HCT116 (cell line): ENCODE results near the gene CCL14.

Source experiments
- CBX3 ChIP-seq: IDR thresholded peaks from 2 replicates; pipeline ENCODE4 v1.6.1; 2012; ENCODE audit warnings: low read depth
- EZH2 ChIP-seq: fragments of 200-600 bp; sonication (generic); IDR thresholded peaks from 2 replicates; pipeline ENCODE4 v1.6.1; 2017; ENCODE audit warnings: antibody characterized with exemption, mixed run types
- EZH2phosphoT487 ChIP-seq: fragments of 200-600 bp; IDR thresholded peaks from 2 replicates; pipeline ENCODE4 v1.6.1; 2018; ENCODE audit warnings: antibody characterized with exemption, borderline replicate concordance
- JUND ChIP-seq: IDR thresholded peaks from 2 replicates; pipeline ENCODE4 v1.6.1; 2012
- POLR2A ChIP-seq: IDR thresholded peaks from 2 replicates; pipeline ENCODE4 v1.7.0; 2011; ENCODE audit warnings: borderline replicate concordance; ENCODE audit not compliant: insufficient read depth, insufficient read length; ENCODE audit errors: extremely low read depth
- POLR2AphosphoS5 ChIP-seq: IDR thresholded peaks from 2 replicates; pipeline ENCODE4 v1.6.1; 2011; ENCODE audit warnings: mild to moderate bottlenecking, low read depth, low read length, moderate library complexity
- RAD21 ChIP-seq: IDR thresholded peaks from 2 replicates; pipeline ENCODE4 v1.6.1; 2012; ENCODE audit warnings: low read depth, mild to moderate bottlenecking
- SIN3A ChIP-seq: IDR thresholded peaks from 2 replicates; pipeline ENCODE4 v1.6.1; 2012; ENCODE audit warnings: low read depth
- TCF7L2 ChIP-seq: IDR thresholded peaks from 2 replicates; pipeline ENCODE4 v1.7.0; 2011; ENCODE audit warnings: borderline replicate concordance, inconsistent platforms; ENCODE audit not compliant: insufficient read depth, insufficient read length; ENCODE audit errors: extremely low read depth
- YY1 ChIP-seq: IDR thresholded peaks from 2 replicates; pipeline ENCODE4 v1.6.1; 2011; ENCODE audit warnings: low read length, low read depth, moderate library complexity, mild to moderate bottlenecking; ENCODE audit not compliant: insufficient replicate concordance; ENCODE audit errors: extremely low read depth
- TF ChIP-seq, protein P1 (sequence below), 3 experiments: fragments of 200-600 bp in 1 of 3; sonication (generic) in 1 of 3; IDR thresholded peaks in 2 of 3; conservative IDR thresholded peaks in 1 of 3; 2 replicates each; pipeline ENCODE4 v1.5.1; 2012 to 2017; ENCODE audit warnings: low read depth in 2 of 3, low read length in 2 of 3, antibody characterized with exemption in 1 of 3, borderline replicate concordance in 1 of 3, control low read depth in 1 of 3, mild to moderate bottlenecking in 1 of 3, mixed read lengths in 1 of 3, mixed run types in 1 of 3, moderate library complexity in 1 of 3; ENCODE audit not compliant: insufficient read depth in 1 of 3
- TF ChIP-seq, protein P2 (sequence below): IDR thresholded peaks from 2 replicates; pipeline ENCODE4 v1.6.1; 2012
- TF ChIP-seq, protein P3 (sequence below): IDR thresholded peaks from 2 replicates; pipeline ENCODE4 v1.6.1; 2011; ENCODE audit warnings: mild to moderate bottlenecking, low read length, moderate library complexity; ENCODE audit not compliant: insufficient replicate concordance; ENCODE audit errors: extremely low read depth
- TF ChIP-seq, protein P4 (sequence below): IDR thresholded peaks from 2 replicates; pipeline ENCODE4 v1.6.1; 2012; ENCODE audit warnings: low read depth

DNA sequence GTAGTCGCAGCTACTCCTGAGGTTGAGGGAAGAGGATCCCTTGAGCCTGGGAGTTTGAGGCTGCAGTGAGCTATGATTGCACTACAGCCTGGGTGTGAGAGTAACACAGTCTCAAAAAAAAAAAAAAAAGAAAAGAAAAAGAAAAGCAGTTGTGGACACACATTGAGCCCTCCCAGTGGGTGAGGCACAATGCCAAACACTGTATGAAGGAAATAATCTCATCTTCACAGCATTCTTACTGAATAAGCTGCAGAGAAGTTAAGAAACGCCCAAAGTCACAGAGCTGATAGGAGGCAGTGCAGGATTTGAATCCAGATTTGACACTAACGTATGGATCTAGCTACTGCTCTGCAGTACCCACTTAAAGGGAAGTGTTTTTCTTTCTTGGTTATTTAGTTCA, 37.1 kb downstream of the CCL14 start:
- no peak for TF ChIP-seq EZH2
- TF ChIP-seq EZH2phosphoT487: no peak
- TF ChIP-seq POLR2A: no peak
- TF ChIP-seq, protein P1, sequence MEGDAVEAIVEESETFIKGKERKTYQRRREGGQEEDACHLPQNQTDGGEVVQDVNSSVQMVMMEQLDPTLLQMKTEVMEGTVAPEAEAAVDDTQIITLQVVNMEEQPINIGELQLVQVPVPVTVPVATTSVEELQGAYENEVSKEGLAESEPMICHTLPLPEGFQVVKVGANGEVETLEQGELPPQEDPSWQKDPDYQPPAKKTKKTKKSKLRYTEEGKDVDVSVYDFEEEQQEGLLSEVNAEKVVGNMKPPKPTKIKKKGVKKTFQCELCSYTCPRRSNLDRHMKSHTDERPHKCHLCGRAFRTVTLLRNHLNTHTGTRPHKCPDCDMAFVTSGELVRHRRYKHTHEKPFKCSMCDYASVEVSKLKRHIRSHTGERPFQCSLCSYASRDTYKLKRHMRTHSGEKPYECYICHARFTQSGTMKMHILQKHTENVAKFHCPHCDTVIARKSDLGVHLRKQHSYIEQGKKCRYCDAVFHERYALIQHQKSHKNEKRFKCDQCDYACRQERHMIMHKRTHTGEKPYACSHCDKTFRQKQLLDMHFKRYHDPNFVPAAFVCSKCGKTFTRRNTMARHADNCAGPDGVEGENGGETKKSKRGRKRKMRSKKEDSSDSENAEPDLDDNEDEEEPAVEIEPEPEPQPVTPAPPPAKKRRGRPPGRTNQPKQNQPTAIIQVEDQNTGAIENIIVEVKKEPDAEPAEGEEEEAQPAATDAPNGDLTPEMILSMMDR (IDR thresholded peaks at IDR 0.05 in 2 of 3, conservative IDR thresholded peaks at IDR 0.05 in 1 of 3; ENCODE audit: borderline replicate concordance in 1 of 3, insufficient read depth in 1 of 3, low read depth in 2 of 3, low read length in 2 of 3): no peak
- TF ChIP-seq SIN3A: no peak
- no peak for TF ChIP-seq RAD21
- TF ChIP-seq TCF7L2: no peak
- TF ChIP-seq JUND: no peak
- TF ChIP-seq CBX3: no peak
- TF ChIP-seq, protein P2, sequence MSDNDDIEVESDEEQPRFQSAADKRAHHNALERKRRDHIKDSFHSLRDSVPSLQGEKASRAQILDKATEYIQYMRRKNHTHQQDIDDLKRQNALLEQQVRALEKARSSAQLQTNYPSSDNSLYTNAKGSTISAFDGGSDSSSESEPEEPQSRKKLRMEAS: no peak
- TF ChIP-seq YY1: no peak
- TF ChIP-seq, protein P3, sequence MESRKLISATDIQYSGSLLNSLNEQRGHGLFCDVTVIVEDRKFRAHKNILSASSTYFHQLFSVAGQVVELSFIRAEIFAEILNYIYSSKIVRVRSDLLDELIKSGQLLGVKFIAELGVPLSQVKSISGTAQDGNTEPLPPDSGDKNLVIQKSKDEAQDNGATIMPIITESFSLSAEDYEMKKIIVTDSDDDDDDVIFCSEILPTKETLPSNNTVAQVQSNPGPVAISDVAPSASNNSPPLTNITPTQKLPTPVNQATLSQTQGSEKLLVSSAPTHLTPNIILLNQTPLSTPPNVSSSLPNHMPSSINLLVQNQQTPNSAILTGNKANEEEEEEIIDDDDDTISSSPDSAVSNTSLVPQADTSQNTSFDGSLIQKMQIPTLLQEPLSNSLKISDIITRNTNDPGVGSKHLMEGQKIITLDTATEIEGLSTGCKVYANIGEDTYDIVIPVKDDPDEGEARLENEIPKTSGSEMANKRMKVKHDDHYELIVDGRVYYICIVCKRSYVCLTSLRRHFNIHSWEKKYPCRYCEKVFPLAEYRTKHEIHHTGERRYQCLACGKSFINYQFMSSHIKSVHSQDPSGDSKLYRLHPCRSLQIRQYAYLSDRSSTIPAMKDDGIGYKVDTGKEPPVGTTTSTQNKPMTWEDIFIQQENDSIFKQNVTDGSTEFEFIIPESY: no peak
- TF ChIP-seq, protein P4, sequence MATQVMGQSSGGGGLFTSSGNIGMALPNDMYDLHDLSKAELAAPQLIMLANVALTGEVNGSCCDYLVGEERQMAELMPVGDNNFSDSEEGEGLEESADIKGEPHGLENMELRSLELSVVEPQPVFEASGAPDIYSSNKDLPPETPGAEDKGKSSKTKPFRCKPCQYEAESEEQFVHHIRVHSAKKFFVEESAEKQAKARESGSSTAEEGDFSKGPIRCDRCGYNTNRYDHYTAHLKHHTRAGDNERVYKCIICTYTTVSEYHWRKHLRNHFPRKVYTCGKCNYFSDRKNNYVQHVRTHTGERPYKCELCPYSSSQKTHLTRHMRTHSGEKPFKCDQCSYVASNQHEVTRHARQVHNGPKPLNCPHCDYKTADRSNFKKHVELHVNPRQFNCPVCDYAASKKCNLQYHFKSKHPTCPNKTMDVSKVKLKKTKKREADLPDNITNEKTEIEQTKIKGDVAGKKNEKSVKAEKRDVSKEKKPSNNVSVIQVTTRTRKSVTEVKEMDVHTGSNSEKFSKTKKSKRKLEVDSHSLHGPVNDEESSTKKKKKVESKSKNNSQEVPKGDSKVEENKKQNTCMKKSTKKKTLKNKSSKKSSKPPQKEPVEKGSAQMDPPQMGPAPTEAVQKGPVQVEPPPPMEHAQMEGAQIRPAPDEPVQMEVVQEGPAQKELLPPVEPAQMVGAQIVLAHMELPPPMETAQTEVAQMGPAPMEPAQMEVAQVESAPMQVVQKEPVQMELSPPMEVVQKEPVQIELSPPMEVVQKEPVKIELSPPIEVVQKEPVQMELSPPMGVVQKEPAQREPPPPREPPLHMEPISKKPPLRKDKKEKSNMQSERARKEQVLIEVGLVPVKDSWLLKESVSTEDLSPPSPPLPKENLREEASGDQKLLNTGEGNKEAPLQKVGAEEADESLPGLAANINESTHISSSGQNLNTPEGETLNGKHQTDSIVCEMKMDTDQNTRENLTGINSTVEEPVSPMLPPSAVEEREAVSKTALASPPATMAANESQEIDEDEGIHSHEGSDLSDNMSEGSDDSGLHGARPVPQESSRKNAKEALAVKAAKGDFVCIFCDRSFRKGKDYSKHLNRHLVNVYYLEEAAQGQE: no peak
- no peak for TF ChIP-seq POLR2AphosphoS5
